ENCODE measurements around the gene SEPTIN10. TPM values are rescaled to one million over a fixed set of nuclear protein-coding genes. Genes with fewer than 3 reads are reported as not detected.

SEPTIN10 gene
- total and polyA plus RNA-seq, 2 of the 8 experiments (the other 6 are each of a cell fraction or from before 2014, with no cell fraction given) = 23.7 to 101 TPM

DNA sequence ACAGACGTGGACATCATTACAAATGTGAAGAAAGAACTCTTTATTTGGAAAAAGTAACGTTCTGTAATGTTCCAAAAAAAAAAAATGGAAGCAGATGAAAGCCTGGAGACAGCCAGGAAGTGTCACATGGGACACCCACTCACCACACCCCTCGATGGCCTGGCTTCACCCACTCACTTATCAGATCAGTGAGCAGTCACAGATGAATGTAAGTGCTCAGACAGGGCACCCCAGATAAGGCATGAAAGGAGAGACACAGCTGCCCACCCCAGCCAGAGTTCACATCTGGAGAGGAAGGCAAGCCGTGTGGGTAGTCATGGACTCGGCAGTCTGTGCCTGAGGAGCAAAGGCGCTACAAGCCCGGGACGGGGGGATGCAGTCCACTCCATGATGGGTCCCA, 105.2 kb downstream of the SEPTIN10 start:
- no peak for FAIRE-seq
- Histone ChIP-seq H3K23ac (ENCODE audit: insufficient read length) (no peak overlapping the region), H2AFZ (ENCODE audit: low read length) (no peak overlapping the region), H2BK12ac (ENCODE audit: low read depth, low read length) (no peak overlapping the region), H3K36me3 (ENCODE audit: control insufficient read depth in 2 of 4, insufficient read depth in 4 of 4, low read length in 3 of 4) (no peaks in the 10 kb centered on the region), H3K4me1 (replicated peaks in 1 of 4; ENCODE audit: control insufficient read depth in 3 of 4, insufficient read depth in 4 of 4, low read length in 3 of 4) (no peaks in the 10 kb centered on the region), H4K20me1 (replicated peaks in 1 of 2; ENCODE audit: control insufficient read depth in 1 of 2, insufficient read depth in 2 of 2, low read length in 2 of 2) (peaks cover 0 to 4% of the 10 kb centered on the region in 2 experiments), H4K5ac (ENCODE audit: insufficient read length, low read depth, low read length) (no peak overlapping the region), H3K27ac (ENCODE audit: low read depth, low read length) (no peak overlapping the region), H2BK5ac (ENCODE audit: low read depth, low read length) (no peak overlapping the region), H2BK20ac (ENCODE audit: low read length) (no peak overlapping the region), H3K9ac (replicated peaks in 1 of 4; ENCODE audit: extremely low read depth in 1 of 4, low read depth in 3 of 4, low read length in 3 of 4) (no peak overlapping the region), H3K23me2 (ENCODE audit: low read depth, low read length) (no peaks in the 10 kb centered on the region; the same call in 1 of the 2 replicates), H2AK5ac (ENCODE audit: low read depth, low read length) (no peak overlapping the region), H4K91ac (replicated peaks; ENCODE audit: insufficient read length, low read length) (no peak overlapping the region), H3K4ac (replicated peaks; ENCODE audit: insufficient read length, low read depth, low read length) (no peak overlapping the region), H3K18ac (ENCODE audit: extremely low read depth, low read length) (no peak overlapping the region), H2BK15ac (ENCODE audit: low read length) (no peak overlapping the region), H3K4me2 (ENCODE audit: insufficient read depth in 1 of 2, low read depth in 2 of 2, low read length in 2 of 2) (no peak overlapping the region), H3K27me3 (replicated peaks in 1 of 4; ENCODE audit: control insufficient read depth in 3 of 4, extremely low read depth in 1 of 4, insufficient read depth in 3 of 4, low read length in 3 of 4) (no peaks in the 10 kb centered on the region), H3K79me1 (ENCODE audit: low read depth, low read length) (no peaks in the 10 kb centered on the region), H3K4me3 (ENCODE audit: extremely low read depth in 1 of 4, insufficient read depth in 2 of 4, low read depth in 3 of 4, low read length in 4 of 4) (no peak overlapping the region), H3K56ac (replicated peaks; ENCODE audit: insufficient read length, low read depth, low read length) (no peak overlapping the region), H4K8ac (ENCODE audit: extremely low read depth, insufficient read depth, low read length) (no peak overlapping the region), H3K79me2 (ENCODE audit: control insufficient read depth in 1 of 2, insufficient read depth in 2 of 2, low read length in 2 of 2) (no peaks in the 10 kb centered on the region), H3K9me3 (ENCODE audit: insufficient read depth in 2 of 2, low read depth in 1 of 2, low read length in 1 of 2) (no peaks in the 10 kb centered on the region), H2BK120ac (replicated peaks; ENCODE audit: low read depth, low read length) (no peak overlapping the region), H3K14ac (ENCODE audit: insufficient read length) (no peak overlapping the region)
- 83% methylated on average over 8 of the region's 8 CpGs; no CpG with 5 or more reads in 1 of the 2 experiments for WGBS, 2 experiments (ENCODE audit: extremely low coverage in 1 of 2, insufficient coverage in 1 of 2, insufficient read length in 1 of 2, insufficient replicate concordance in 2 of 2, low coverage in 1 of 2, low lambda C conversion rate in 2 of 2, missing lambda C conversion rate in 1 of 2)
- TF ChIP-seq KDM5A (IDR thresholded peaks at IDR 0.05; ENCODE audit: low read length) (no peak), RXRA (IDR thresholded peaks at IDR 0.05; ENCODE audit: insufficient read depth, low read depth, low read length) (no peak), NRF1 (IDR thresholded peaks at IDR 0.05; ENCODE audit: low read depth, low read length) (no peak), EP300 (IDR thresholded peaks at IDR 0.05; ENCODE audit: borderline replicate concordance in 1 of 2, low read depth in 2 of 2, low read length in 2 of 2) (no peak), TAF1 (IDR thresholded peaks at IDR 0.05; ENCODE audit: low read depth, low read length) (no peak), CEBPB (IDR thresholded peaks at IDR 0.05; ENCODE audit: low read depth, low read length) (no peak), TBP (IDR thresholded peaks at IDR 0.05; ENCODE audit: low read depth, low read length) (no peak), ZNF274 (IDR thresholded peaks at IDR 0.05; ENCODE audit: borderline replicate concordance, extremely low read depth, low read length) (no peak), CREB1 (IDR thresholded peaks at IDR 0.05) (no peak), CHD1 (IDR thresholded peaks at IDR 0.05; ENCODE audit: low read depth, low read length) (no peak), HDAC2 (IDR thresholded peaks at IDR 0.05; ENCODE audit: borderline replicate concordance in 1 of 2, low read depth in 2 of 2, low read length in 2 of 2) (no peak), E2F6 (IDR thresholded peaks at IDR 0.05) (no peak), SP1 (IDR thresholded peaks at IDR 0.05; ENCODE audit: low read depth, low read length) (no peak), SIN3A (conservative IDR thresholded peaks at IDR 0.05 in 1 of 2, IDR thresholded peaks at IDR 0.05 in 1 of 2; ENCODE audit: low read depth in 1 of 2, low read length in 2 of 2) (no peak)
- ChIA-PET CTCF (ENCODE audit: partially characterized antibody) (interaction anchor here (0.8 to 8.3 kb wide), 6 partner anchors 26 to 578 kb away, joined by 3 to 45 read pairs (median 6); partner anchors contain the start of gene SH3RF3), POLR2A (ENCODE audit: partially characterized antibody) (no interaction called here)
- no peak for DNase-seq (ENCODE audit: low read depth in 1 of 2, low spot score in 2 of 2)

All from H1 (cell line).